ENCODE measurements around the gene SATB2. TPM values are rescaled to one million over a fixed set of nuclear protein-coding genes. Genes with fewer than 3 reads are reported as not detected.

The SATB2 gene
- total and polyA plus RNA-seq, 4 donors = 0.47 to 3.7 (median 1.8) TPM

DNA sequence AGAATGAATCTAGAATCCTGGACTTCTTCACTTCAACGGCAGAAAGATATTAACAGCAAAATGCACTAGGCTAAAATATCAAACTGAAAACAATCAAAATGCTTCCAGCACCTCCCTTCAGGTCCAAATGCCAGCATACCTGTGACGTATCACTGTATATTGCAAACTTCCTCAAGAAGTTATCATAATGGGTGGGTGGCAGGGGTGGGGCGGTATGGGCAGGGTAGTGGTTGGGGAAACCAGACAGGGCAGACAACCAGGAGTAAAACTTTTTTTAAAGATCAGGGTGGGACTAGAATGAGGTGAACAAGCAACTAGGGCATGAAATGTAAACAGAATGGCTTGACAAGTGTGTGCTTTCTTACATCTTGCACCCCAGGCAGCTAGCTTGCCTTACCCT is 140.9 kb downstream of the SATB2 start:
- Histone ChIP-seq H3K36me3 (ENCODE audit: control insufficient read depth in 4 of 4, insufficient read depth in 4 of 4, low read length in 4 of 4) (no peaks in the 10 kb centered on the region), H3K27me3 (ENCODE audit: control insufficient read depth in 3 of 3, insufficient read depth in 3 of 3, low read length in 2 of 3) (no peaks in the 10 kb centered on the region), H3K9ac (ENCODE audit: insufficient read depth in 1 of 2, low read length in 2 of 2) (no peak overlapping the region), H3K27ac (ENCODE audit: low read depth in 1 of 2, low read length in 1 of 2) (no peak overlapping the region), H3K9me3 (ENCODE audit: control insufficient read depth in 4 of 4, insufficient read depth in 3 of 4, low read length in 3 of 4) (no peaks in the 10 kb centered on the region), H3K4me3 (no peak overlapping the region), H3K4me1 (ENCODE audit: control insufficient read depth in 5 of 5, insufficient read depth in 5 of 5, low read length in 5 of 5) (no peaks in the 10 kb centered on the region)
- TF ChIP-seq, protein P1, sequence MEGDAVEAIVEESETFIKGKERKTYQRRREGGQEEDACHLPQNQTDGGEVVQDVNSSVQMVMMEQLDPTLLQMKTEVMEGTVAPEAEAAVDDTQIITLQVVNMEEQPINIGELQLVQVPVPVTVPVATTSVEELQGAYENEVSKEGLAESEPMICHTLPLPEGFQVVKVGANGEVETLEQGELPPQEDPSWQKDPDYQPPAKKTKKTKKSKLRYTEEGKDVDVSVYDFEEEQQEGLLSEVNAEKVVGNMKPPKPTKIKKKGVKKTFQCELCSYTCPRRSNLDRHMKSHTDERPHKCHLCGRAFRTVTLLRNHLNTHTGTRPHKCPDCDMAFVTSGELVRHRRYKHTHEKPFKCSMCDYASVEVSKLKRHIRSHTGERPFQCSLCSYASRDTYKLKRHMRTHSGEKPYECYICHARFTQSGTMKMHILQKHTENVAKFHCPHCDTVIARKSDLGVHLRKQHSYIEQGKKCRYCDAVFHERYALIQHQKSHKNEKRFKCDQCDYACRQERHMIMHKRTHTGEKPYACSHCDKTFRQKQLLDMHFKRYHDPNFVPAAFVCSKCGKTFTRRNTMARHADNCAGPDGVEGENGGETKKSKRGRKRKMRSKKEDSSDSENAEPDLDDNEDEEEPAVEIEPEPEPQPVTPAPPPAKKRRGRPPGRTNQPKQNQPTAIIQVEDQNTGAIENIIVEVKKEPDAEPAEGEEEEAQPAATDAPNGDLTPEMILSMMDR (IDR thresholded peaks at IDR 0.05; ENCODE audit: control extremely low read depth, extremely low read depth) = no peak
- no peak for DNase-seq
- ATAC-seq (ENCODE audit: insufficient read depth, low FRiP score) = no peak
- 84 to 90% methylated on average over 3 of the region's 3 CpGs for WGBS, 2 donors

DNA sequence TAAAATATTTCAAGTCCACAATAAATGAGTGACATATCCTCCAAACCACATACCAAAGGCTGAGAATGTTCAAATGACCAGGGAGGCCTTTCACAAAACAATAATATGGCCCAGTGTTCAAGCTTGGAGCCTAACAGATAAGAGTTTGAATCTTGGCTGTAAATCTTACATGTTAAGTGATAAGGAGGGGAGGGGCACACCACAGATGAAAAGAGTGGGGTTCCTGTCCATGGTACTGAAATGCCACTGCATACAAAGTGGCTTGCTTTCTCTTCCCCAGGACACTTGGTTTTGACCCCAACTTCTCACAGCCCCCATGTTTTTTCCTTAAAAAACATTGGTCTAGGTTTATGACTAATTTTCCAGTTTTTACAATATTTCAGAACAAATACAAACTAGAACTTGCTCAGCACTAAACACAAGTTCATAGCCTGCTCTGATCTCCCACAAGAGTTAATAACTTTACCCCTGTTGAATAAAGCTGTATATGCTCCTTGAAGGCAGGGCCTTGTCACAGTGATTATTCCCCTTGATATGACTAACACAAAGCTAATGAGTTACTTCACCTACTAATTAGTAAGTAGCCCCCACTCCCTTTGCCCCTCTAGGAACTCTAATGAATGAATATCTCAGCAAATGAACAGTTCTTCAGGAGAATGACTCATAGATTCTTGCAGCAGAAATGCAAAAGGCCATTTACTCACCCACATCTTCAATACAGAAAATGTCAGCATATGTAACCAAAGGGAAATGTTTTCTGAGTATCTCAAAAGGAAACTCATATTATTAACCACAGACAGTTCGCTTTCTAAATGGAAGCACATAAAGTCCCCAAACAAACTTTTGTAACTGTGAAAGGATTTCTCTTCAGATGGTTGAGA is 142.2 kb downstream of the SATB2 start:
- no peak overlapping the region for H3K27ac ChIP-seq (ENCODE audit: low read depth in 1 of 2, low read length in 1 of 2)
- no peak overlapping the region for H3K9ac ChIP-seq (ENCODE audit: insufficient read depth in 1 of 2, low read length in 2 of 2)
- no peaks in the 10 kb centered on the region for H3K4me1 ChIP-seq (ENCODE audit: control insufficient read depth in 5 of 5, insufficient read depth in 5 of 5, low read length in 5 of 5)
- no peaks in the 10 kb centered on the region for H3K27me3 ChIP-seq (ENCODE audit: control insufficient read depth in 3 of 3, insufficient read depth in 3 of 3, low read length in 2 of 3)
- H3K9me3 ChIP-seq (ENCODE audit: control insufficient read depth in 4 of 4, insufficient read depth in 3 of 4, low read length in 3 of 4) = no peaks in the 10 kb centered on the region
- H3K36me3 ChIP-seq (ENCODE audit: control insufficient read depth in 4 of 4, insufficient read depth in 4 of 4, low read length in 4 of 4) = no peaks in the 10 kb centered on the region
- DNase-seq (peak; percentile 13 to 60 (median 39)), ATAC-seq (ENCODE audit: insufficient read depth, low FRiP score) (no peak)
- WGBS, 2 donors = 81 to 88% methylated on average over 1 of the region's 1 CpG
- TF ChIP-seq, protein P1 (IDR thresholded peaks at IDR 0.05; ENCODE audit: control extremely low read depth, extremely low read depth) = no peak
- no peak overlapping the region for H3K4me3 ChIP-seq

DNA sequence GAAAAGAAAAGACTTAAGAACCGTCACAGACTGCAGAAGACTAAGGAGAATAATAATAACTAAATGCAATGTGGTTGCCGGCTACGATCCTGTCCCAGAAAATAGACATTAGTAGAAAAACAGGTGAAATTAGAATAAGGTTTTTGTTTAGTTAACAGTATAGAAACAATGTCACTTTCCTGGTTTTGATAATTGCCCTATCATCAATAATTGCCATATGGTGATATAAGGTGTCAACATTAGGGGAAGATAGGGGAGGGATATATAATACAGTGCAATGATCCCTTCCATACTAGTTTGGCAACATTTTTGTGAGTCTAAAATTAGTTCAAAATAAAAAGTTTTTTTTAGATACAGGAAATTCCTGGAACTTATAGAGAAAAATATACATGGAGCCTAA is 144.8 kb downstream of the SATB2 start:
- no peaks in the 10 kb centered on the region for H3K36me3 ChIP-seq (ENCODE audit: control insufficient read depth in 4 of 4, insufficient read depth in 4 of 4, low read length in 4 of 4)
- no peak overlapping the region for H3K9ac ChIP-seq (ENCODE audit: insufficient read depth in 1 of 2, low read length in 2 of 2)
- no peak for ATAC-seq (ENCODE audit: insufficient read depth, low FRiP score)
- no peak overlapping the region for H3K4me3 ChIP-seq
- no peak for DNase-seq
- no peaks in the 10 kb centered on the region for H3K4me1 ChIP-seq (ENCODE audit: control insufficient read depth in 5 of 5, insufficient read depth in 5 of 5, low read length in 5 of 5)
- no peaks in the 10 kb centered on the region for H3K27me3 ChIP-seq (ENCODE audit: control insufficient read depth in 3 of 3, insufficient read depth in 3 of 3, low read length in 2 of 3)
- H3K9me3 ChIP-seq (ENCODE audit: control insufficient read depth in 4 of 4, insufficient read depth in 3 of 4, low read length in 3 of 4) = no peaks in the 10 kb centered on the region
- no peak overlapping the region for H3K27ac ChIP-seq (ENCODE audit: low read depth in 1 of 2, low read length in 1 of 2)
- TF ChIP-seq, protein P1 (IDR thresholded peaks at IDR 0.05; ENCODE audit: control extremely low read depth, extremely low read depth) = no peak
- WGBS, 2 donors = 93 to 94% methylated on average over 3 of the region's 3 CpGs

All from lung (tissue), 12 donors.